ENCODE data around the gene GRAMD2A.

Gene GRAMD2A

DNA sequence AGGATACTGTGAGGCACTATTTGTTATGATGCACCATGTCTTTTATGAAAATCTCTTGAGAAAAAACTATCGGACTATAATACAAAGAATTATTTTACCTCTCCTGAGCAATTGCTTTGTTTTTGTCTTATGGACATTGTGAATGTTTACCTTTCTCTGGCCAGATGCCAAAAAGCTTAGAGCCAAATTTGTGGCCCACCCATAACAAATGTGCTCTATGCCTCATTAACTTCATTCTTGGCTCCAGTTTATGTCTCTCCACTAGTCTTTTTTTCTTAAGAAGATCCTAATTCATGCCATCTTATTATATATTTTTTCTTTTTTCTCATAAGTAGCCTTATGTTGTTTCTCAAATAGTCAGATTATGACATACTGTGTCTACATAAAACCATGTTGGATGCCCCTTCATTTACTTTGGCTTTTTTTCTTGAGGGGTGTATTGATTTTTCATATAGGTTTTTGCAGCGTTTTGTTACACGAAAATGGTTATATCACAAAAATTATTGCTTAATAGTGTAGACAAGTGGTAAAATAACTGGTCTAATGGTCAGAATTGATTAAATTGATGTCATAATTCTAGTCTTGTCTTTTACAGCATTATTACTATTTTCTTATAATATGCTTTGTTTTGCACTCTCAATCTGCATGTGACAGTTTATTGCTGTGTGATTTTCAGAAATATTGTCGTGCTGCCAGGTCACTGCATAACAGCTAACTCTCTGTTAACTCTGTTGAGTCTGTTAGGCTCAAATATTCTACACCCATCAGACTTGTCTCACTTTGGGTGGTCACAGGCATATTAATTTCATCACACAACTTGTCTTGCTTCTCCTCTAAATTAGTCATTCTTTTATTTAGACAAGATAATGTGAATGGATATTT lies 61.2 kb downstream of the GRAMD2A start:
- DNase-seq: no peak

DNA sequence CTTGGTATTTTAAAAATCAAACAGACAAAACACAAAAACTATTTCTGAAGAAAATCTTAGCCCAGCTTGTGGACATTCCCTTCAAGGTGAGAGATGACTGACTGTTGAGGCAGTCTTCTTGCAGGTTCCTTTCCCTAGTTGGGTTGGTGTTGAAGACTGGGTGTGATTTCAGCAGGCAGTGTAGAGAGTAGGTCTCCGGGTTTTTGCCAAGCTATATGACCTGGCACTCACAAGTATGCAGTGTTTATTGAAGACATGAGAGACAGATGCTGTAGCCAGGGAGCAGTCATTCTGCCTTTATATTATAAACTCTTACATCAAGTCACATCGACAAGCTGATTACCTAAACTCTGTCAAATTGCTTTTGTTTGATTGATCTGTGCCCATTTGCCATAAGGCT lies 61.9 kb downstream of the GRAMD2A start:
- no peak for DNase-seq

DNA sequence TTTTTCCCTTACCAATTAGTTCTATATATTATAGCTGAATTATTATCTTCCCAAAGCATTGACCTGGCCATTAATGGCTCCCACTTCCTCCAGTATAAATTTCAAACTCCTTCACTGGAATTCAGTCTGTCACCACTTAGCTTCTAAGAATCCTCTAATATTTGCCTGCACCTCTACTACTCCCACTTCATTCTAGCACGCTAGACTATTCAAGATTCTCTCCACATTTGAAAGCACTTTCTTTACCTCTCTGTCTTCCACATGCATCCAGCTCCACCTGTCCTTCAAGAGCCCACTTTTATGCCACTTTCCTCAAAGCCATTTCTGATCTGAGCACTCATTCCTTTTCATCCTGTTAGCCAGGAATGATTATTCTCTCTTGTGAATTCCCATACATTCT lies 64.4 kb downstream of the GRAMD2A start:
- DNase-seq: no peak

DNA sequence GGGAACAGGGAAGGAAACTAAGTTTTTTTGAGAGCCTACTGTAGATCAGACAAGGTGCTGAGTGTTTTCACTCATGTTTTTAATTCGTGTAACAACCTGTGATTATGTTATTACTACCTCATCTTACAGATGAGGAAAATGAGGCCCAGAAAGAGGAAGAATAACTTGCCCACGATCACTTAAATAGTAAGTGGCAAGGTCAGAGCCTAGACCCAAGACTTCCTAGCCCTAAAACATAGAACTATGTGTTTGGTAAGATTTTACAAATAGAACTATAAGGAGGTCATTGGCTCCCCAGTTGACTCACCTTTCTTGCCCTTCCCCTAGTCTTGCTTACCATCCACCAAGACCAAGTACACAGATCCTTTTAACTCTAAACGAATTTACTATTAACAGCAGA lies 65.7 kb downstream of the GRAMD2A start:
- no peak for DNase-seq

DNA sequence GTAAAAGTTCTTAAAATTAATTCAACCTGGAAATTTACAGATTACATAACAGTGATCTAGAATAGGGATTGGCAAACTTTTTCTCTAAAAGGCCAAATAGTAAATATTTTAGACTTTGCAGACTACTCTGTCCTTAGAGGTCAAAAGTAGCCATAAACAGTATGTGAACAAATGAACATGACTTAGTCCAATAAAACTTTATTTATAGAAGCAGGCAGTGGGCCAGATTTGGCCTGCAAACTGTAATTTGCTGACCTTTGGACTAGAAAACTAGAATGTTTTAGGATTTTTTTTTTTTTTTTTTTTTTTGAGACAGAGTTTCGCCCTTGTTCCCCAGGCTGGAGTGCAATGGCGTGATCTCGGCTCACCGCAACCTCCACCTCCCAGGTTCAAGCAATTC lies 67.3 kb downstream of the GRAMD2A start:
- DNase-seq: no peak

DNA sequence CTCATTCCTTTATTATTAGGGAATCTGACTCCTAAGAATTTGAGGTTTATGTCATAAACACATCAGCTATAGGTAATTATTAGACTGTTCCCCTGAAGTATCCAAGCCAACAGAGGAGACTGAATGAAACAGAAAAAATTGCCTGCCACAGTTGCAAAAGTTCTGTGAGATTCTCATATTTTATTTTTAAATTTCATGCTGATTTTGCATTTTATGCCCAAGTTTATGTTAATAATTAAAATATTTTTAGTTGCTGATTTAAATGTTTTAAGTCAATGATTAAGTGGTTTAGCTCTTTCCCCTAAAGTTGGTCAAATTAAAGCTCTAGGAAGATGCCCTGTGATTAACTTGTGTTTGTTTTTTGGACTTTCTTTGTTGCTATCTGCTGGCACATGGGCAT lies 69.2 kb downstream of the GRAMD2A start:
- DNase-seq: no peak

DNA sequence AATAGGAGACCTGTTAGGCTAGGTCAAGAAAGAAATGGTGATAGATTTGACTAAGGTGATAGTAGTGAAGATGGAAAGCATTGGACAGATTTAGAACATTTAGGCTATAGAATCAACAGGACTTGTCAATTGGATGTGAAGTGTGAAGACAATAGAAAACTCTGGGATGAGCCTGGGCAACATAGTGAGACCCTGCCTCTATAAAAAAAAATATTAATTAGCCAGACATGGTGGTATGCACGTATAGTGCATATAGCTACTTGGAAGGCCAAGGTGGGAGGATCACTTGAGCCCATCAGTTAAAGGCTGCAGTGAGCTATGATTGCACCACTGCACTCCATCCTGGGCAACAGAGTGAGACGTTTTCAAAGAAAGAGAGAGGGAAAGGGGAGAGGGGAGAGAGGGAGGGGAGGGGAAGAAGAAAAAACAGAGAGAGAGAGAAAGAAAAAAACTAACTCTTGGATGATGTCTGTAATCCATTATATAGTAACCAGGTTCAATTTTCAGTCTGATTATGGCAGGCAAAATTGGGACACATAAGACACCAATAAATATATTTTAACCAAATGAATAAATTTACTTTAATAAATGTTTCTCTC lies 69.8 kb downstream of the GRAMD2A start:
- no peak for DNase-seq

DNA sequence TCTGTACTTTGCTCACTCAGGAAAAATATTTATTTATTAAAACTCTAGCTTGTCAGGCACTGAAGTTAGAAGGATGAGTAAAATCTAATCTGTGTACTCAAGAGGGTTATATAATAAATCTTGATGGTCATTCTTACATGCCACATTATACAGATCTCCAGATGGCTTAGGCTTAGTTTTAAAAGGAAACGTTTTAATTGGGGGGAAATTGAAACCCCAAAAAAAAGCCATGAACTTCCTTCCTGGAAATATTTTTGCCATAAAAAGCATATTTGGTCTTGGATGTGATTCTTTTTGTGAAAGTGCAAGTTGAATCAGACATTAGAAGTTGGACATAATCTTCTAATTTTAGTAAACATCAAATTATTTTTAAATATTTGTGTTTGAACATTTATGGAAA lies 73.4 kb downstream of the GRAMD2A start:
- no peak for DNase-seq

DNA sequence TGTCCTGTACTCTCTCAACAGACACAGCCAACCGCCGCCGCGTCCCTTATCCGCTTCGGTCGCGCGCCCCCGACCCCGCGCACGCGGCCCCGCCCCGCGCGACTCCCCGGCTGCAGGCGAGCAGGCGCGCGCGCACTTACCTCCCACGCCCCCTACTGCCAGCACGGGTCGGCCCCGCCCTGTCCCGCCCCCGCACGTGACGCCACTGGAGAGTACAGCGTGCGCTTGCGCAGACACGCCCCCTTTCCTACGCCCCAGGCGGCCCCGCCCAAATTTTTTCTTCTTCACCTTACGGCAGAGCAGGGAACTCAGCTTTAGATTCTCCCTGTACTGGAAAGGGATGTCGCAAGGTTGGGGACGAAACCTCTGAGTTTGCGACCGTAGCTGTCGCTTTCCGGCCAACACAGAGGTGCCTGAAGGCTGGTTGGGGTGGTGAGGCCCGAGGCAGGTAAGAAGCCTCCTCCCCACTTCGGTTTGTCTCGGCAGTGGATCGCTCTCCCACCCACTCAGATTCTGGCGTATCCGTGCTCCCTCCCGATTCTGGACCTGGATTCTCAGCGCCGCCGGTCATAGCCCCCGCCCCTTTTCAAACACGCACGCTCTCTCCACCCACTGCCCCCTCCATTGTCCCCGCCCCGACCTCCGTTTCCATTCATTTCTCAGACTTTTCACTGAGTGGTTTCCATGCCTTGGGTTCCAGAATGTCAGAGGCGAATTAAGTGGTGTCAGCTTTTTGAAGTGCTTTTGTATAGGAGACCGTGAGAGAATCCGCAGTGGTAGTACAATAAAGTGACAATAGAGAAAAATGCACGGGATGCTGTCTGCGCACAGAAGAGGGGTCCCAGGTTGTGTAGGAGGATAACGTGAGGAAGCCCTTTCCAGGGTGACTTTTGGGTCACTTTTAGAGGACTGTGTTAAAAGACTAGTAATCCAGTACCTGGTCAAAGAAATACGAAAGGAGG lies 79.3 kb downstream of the GRAMD2A start, which contains the start of the genes MYO9A and SENP8:
Gene MYO9A (minus strand): TSS at position 134 of the 962 bp plus-strand sequence. CDS start 71,587 bp downstream, outside the sequence.
Gene SENP8 (plus strand): TSS at position 387 of the 962 bp plus-strand sequence. CDS start 21,221 bp downstream, outside the sequence.
- peak; percentile 72 to 97 (median 94) for DNase-seq

DNA sequence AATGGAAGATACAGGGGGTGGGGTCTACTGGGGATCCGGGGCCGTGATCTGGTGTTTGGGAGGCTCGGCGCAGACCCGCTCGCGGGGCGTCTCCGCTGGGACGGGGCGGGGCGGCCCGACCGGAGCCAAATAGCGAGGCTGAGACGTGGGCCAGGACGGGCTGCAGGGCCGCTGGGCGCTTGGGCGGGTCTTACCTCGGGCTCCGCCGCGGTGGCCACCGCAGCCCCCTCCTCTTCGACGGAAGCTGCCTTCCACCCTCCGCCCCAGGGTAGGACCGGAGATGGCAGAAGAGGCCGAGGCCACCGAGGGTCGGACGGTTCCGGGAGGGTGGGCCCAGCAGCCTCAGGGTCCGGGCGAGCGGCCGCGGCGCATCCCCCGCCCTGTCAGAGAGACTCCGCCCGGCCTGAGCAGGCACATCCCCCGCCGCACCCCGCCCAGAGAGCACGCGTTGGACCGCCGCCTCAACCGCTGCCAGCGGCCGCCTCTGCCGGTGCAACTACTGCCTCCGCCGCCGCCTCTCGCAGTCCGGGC lies 80.0 kb downstream of the GRAMD2A start:
- peak in 18 of 56 donors; percentile 36 to 97 (median 60) for DNase-seq

DNA sequence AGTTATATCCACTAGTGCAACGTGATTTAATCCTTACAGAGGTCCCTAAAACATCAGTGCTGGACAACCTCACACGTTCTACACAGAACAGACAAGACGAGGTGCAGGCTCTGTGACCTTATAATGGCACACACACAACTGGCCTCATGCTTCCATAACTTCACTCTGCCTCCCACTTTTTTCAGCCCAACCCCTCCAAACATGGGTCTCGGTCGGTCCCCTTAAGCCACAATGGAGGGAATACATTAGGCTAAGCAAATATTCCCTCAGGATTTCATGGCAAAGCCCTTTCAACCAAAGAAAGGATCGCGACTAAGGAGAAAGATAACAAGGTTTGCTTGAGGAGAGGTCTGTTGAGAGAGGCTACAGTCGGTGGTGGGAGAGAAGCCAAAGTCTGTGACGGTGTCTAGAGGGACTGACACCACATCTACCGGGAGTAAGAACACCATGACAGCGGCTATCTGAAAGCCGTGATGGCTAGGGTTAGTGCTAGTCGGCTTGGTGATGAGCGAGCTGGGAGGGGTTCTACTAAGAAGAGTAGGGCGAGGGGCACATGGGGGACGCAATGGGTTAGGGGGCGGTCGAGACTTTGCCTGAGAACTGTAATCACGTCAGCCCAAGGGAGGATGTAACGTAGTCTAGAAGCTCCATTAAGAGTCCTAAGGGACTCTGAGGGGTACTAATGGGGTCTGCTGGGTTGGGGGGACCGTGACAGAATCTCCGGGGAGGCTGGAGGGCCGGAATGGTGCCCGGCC lies 80.7 kb downstream of the GRAMD2A start:
- DNase-seq: peak in 28 of 56 donors; percentile 7 to 60 (median 30)

DNA sequence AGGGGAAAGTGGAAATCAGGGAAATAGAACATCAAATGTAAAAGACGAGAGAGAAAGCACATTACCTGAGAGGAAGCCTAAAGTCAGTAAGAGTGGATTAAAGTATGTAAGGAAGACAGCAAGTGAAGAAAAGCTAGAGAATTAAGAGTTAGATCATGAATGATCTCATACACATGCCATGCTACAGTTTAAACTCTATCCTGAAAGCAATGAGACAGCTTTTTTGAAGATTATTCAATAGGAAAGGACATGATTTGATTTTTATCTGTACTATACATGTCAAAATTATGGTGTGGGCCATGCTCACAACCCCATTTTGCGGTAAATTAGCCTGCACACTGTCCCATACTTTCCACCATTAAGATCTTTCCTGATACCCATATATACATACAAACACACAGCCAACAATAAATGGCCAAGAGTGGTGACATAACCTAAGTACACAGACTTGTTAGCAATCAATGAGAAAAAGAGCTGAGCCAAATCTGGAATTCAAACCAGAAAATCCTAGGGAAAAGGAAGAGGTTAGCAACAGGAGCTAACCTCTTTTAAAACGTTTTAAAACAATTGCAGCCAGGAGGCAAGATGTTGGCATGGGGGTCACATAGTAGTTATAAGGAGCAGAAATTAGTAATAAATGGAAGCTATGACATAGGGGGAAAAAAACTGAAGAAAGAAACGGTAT lies 84.1 kb downstream of the GRAMD2A start:
- no peak for DNase-seq

DNA sequence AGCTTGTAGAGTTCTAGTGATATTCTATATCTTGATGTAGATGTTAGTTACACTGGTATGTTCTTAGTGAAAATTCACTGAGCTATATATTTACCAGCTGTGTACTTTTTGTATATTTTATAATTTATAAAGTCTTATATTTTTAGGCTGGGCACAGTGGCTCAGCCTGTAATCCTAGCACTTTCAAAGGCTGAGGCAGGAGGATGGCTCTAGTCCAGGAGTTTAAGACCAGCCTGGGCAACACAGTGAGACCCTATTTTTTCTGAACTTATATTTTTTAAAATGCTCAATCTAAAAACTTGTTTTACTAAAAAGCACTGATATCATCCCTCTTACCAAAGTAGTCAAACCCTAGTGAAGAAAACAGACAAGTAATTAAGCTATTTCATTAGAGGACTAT lies 84.8 kb downstream of the GRAMD2A start:
- no peak for DNase-seq

DNA sequence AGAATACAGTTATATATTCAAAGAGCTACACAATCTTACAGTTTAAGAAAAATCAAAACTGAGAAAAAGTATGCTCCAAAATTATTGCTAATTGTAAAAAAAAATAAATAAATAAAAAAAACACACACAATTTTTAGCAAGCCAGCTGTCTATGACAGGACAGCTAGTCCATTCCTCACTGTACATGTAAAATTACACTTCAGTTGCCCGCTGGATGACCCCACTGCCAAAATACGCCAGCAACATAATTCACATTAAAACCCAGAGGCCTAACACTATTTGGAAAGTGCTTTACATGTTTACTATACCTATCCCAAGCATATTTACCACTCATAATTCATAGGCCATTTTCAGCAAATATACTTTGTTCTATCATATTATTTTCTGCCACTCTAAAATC lies 85.5 kb downstream of the GRAMD2A start:
- no peak for DNase-seq

DNA sequence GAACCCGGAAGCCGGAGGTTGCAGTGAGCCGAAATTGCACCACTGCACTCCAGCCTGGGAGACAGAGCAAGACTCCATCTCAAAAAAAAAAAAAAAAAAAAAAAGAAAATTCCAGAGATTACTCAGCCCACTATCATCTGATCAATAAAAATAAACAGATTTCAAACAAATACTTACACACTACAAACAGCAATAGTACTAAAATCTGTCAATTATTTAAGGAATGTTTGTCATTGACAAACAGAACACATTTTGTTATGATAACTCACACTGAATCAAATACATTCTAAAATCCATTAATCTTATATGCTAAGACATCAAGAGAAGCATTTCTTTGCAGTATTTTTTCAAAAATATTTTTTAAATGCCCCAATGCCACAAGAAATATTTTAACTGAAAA lies 87.2 kb downstream of the GRAMD2A start:
- DNase-seq: no peak

Measured in amygdala (tissue), 56 donors.